Breast epithelium (tissue), 4 donors: Measurements from ENCODE around the gene RIPPLY3. TPM values are rescaled to one million over a fixed set of nuclear protein-coding genes. Genes with fewer than 3 reads are reported as not detected.
"Not testable (repeated sequence)": the region's sequence is repeated elsewhere in the genome, so short reads cannot be mapped to it uniquely, and the experiment has no call there.

ENCODE experiments used
- DNase-seq, 2 donors: peaks; one replicate each; pipeline ENCODE4 v3.0.0-alpha.2; 2019; ENCODE audit warnings: low spot score in 2 of 2
- H3K27ac ChIP-seq, 2 donors: fragments of 200-600 bp; sonication (generic) in 1 of 2; one replicate each; pipeline ENCODE4 v1.5.1; 2016 to 2019; ENCODE audit warnings: mild to moderate bottlenecking in 1 of 2
- H3K27me3 ChIP-seq, 2 donors: fragments of 200-600 bp; sonication (generic) in 1 of 2; one replicate each; pipeline versions ENCODE4 v1.5.1 to v1.6.0; 2017 to 2019; ENCODE audit warnings: control low read depth in 1 of 2, mild to moderate bottlenecking in 1 of 2
- H3K36me3 ChIP-seq: fragments of 200-600 bp; one replicate; pipeline ENCODE4 v1.5.1; 2019
- H3K4me1 ChIP-seq, 2 donors: fragments of 200-600 bp; sonication (generic); one replicate each; pipeline ENCODE4 v1.5.1; 2016 to 2019; ENCODE audit warnings: control low read depth in 1 of 2
- H3K4me3 ChIP-seq, 3 donors: fragments of 200-600 bp; sonication (generic); 1 replicate in 2 of 3; 2 replicates in 1 of 3; pipeline ENCODE4 v1.5.1; 2016 to 2019; ENCODE audit warnings: mild to moderate bottlenecking in 3 of 3, moderate library complexity in 2 of 3
- H3K9me3 ChIP-seq, 2 donors: fragments of 200-600 bp; sonication (generic) in 1 of 2; one replicate each; pipeline ENCODE4 v1.5.1; 2016 to 2019; ENCODE audit warnings: control low read depth in 1 of 2
- POLR2A ChIP-seq: fragments of 450-650 bp; IDR thresholded peaks from one replicate; pipeline ENCODE4 v1.6.1; 2016; ENCODE audit warnings: antibody characterized with exemption, mild to moderate bottlenecking, moderate library complexity
- POLR2AphosphoS5 ChIP-seq, 3 donors: sonication (generic); formaldehyde crosslinking; IDR thresholded peaks; one replicate each; pipeline ENCODE4 v1.6.1; 2017; ENCODE audit warnings: antibody characterized with exemption in 3 of 3
- intact Hi-C: fragments of 100-400 bp; cut with DNase I; formaldehyde crosslinking; loops from one replicate; pipeline ENCODE4 v1.15.1; 2023; ENCODE audit warnings: low total_unique reads
- total RNA-seq, 3 donors: library from RNA; depleted of rRNA; stranded (reverse); fragments of >200 nt; gene quantifications; one replicate each; pipeline ENCODE4 v1.1.0, GENCODE V29; 2016
- TF ChIP-seq, protein P1 (sequence below), 3 donors: fragments of 450-650 bp; IDR thresholded peaks; one replicate each; pipeline ENCODE4 v1.5.1; 2016 to 2017; ENCODE audit warnings: antibody characterized with exemption in 3 of 3, mild to moderate bottlenecking in 3 of 3, moderate library complexity in 3 of 3

The RIPPLY3 gene
- total RNA-seq, 3 donors from 2014 or later = 0.16 to 0.44 TPM; not detected in 1

DNA sequence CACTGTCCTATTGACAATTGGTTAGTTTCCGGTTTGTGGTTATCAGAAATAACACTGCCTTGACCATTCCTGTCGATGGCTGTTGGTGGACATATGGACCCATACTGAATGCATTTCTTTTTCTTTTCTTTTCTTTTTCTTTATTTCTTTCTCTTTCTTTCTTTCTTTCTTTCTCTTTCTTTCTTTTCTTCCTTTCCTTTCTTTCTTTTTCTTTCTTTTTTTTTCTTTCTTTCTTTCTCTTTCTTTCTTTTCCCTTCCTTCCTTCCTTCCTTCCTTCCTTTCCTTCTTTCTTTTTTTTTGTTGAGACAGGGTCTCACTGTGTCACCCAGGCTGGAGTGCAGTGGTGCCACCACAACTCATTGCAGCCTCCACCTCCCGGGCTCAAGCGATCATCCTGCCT lies 24.4 kb downstream of the RIPPLY3 start:
- no peak overlapping the region for H3K27ac ChIP-seq
- intact Hi-C loops = no loop called here
- H3K27me3 ChIP-seq = no peaks in the 10 kb centered on the region
- DNase-seq = no peak
- H3K9me3 ChIP-seq = no peaks in the 10 kb centered on the region
- H3K36me3 ChIP-seq = no peaks in the 10 kb centered on the region
- no peaks in the 10 kb centered on the region for H3K4me1 ChIP-seq
- TF ChIP-seq, protein P1, sequence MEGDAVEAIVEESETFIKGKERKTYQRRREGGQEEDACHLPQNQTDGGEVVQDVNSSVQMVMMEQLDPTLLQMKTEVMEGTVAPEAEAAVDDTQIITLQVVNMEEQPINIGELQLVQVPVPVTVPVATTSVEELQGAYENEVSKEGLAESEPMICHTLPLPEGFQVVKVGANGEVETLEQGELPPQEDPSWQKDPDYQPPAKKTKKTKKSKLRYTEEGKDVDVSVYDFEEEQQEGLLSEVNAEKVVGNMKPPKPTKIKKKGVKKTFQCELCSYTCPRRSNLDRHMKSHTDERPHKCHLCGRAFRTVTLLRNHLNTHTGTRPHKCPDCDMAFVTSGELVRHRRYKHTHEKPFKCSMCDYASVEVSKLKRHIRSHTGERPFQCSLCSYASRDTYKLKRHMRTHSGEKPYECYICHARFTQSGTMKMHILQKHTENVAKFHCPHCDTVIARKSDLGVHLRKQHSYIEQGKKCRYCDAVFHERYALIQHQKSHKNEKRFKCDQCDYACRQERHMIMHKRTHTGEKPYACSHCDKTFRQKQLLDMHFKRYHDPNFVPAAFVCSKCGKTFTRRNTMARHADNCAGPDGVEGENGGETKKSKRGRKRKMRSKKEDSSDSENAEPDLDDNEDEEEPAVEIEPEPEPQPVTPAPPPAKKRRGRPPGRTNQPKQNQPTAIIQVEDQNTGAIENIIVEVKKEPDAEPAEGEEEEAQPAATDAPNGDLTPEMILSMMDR (IDR thresholded peaks at IDR 0.05) = no peak
- no peak for TF ChIP-seq POLR2AphosphoS5 (IDR thresholded peaks at IDR 0.05)
- no peak for TF ChIP-seq POLR2A
- H3K4me3 ChIP-seq = no peak overlapping the region

DNA sequence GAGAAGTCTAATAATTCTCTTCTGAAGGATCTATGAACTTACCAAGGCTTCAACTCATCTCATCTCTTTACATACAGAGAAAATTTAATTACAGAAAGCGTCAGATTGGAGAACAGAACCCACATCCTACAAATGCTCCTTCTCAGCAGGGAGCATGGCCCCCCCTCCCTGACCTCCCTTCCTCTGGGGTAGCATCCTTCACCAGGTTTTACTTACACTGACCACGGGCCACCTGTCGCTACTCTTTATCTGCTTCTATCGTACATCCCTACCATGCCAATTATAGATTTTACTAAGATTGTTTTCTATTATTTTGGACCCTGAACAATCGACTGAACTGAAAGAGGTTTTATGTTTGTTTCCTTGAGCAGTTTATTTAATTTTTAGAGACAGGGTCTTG lies 25.8 kb downstream of the RIPPLY3 start:
- H3K4me3 ChIP-seq = no peak overlapping the region
- H3K27ac ChIP-seq = no peak overlapping the region
- intact Hi-C loops = no loop called here
- DNase-seq = no peak
- TF ChIP-seq, protein P1 (IDR thresholded peaks at IDR 0.05) = no peak
- TF ChIP-seq POLR2A (no peak), POLR2AphosphoS5 (IDR thresholded peaks at IDR 0.05) (no peak)
- no peaks in the 10 kb centered on the region for H3K27me3 ChIP-seq
- H3K9me3 ChIP-seq = no peaks in the 10 kb centered on the region
- no peaks in the 10 kb centered on the region for H3K4me1 ChIP-seq
- H3K36me3 ChIP-seq = no peaks in the 10 kb centered on the region

DNA sequence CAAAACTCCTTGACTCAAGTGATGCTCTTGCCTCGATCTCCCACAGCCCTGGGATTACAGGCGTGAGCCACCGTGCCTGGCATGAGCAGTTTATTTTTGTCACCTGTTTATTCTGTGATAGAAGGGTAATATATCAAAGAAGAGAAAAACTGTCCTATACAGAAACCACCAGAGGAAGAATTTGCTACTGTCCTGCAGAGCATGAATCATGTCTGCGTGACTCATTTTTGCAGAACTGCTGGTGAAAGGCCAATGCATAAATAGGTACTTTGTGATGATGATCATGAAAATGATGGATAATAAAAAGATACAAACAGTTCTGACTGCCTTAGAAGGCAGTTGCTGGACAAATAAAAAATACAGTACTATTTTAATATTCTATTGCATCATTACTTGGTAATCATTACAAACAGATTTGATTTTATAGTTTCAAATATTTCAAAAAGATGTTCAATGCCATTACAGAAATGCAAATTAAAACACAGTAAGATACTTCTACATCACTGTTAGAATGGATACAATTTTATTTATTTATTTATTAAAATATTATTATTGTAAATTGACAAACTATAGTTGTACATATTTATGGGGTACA lies 26.5 kb downstream of the RIPPLY3 start:
- Histone ChIP-seq H3K27ac (no peak overlapping the region), H3K4me3 (no peak overlapping the region), H3K36me3 (no peaks in the 10 kb centered on the region), H3K4me1 (no peaks in the 10 kb centered on the region), H3K9me3 (no peaks in the 10 kb centered on the region), H3K27me3 (no peaks in the 10 kb centered on the region)
- intact Hi-C loops = no loop called here
- TF ChIP-seq POLR2AphosphoS5 (IDR thresholded peaks at IDR 0.05) (no peak), POLR2A (no peak)
- TF ChIP-seq, protein P1 (IDR thresholded peaks at IDR 0.05) = no peak
- DNase-seq = no peak

DNA sequence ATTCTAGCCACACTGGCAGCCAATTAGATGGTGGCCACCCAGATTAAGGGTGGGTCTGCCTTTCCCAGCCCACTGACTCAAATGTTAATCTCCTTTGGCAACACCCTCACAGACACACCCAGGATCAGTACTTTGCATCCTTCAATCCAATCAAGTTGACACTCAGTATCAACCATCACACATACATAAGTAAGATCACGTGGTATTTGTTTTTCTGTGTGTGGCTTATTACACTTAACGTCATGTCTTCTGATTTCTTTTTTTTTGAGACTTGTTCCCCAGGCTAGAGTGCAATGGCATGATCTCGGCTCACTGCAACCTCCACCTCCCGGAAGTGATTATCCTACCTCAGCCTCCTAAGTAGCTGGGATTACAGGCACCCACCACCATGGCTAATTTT lies 27.9 kb downstream of the RIPPLY3 start:
- DNase-seq, H3K4me3 ChIP-seq, H3K4me1 ChIP-seq, H3K27ac ChIP-seq, intact Hi-C loops, H3K9me3 ChIP-seq, H3K36me3 ChIP-seq, H3K27me3 ChIP-seq: not testable (repeated sequence)

DNA sequence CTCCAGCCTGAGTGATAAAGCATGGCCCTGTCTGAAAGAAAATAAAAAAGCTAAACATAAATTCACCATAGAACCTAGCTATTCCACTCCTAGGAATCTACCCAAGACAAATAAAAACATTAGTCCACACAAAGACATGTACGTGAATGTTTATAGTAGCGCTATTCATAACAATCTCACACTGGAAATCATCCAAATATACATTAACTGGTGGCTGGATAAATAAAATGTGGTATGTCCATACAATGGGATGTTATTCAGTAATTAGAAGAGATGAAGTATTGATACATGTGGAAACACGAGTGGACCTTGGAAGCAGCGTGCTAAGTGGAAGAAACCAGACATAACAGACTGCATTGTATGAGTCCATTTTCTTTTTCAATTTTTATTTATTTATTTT lies 29.7 kb downstream of the RIPPLY3 start:
- Histone ChIP-seq H3K4me3 (no peak overlapping the region), H3K9me3 (no peaks in the 10 kb centered on the region), H3K36me3 (no peaks in the 10 kb centered on the region), H3K27ac (no peak overlapping the region), H3K27me3 (no peaks in the 10 kb centered on the region), H3K4me1 (no peaks in the 10 kb centered on the region)
- intact Hi-C loops = no loop called here
- TF ChIP-seq POLR2AphosphoS5 (IDR thresholded peaks at IDR 0.05) (no peak), POLR2A (no peak)
- TF ChIP-seq, protein P1 (IDR thresholded peaks at IDR 0.05) = no peak
- DNase-seq = no peak
